Stomach smooth muscle (tissue), 2 donors: Measurements from ENCODE around the gene P2RX3.

ENCODE experiments used
- H3K27ac ChIP-seq: one replicate; pipeline ENCODE4 v1.7.0; 2013; ENCODE audit warnings: mild to moderate bottlenecking, low read length, inconsistent platforms
- H3K27me3 ChIP-seq, 2 donors: one replicate each; pipeline ENCODE4 v1.7.0; 2013; ENCODE audit warnings: low read length in 2 of 2; ENCODE audit not compliant: insufficient read depth in 2 of 2, control insufficient read depth in 1 of 2
- H3K36me3 ChIP-seq, 2 donors: one replicate each; pipeline ENCODE4 v1.7.0; 2013; ENCODE audit warnings: low read length in 2 of 2; ENCODE audit not compliant: control insufficient read depth in 2 of 2, insufficient read depth in 2 of 2
- H3K4me1 ChIP-seq: one replicate; pipeline ENCODE4 v1.7.0; 2013; ENCODE audit warnings: low read length; ENCODE audit not compliant: control insufficient read depth, insufficient read depth
- H3K4me3 ChIP-seq, 2 donors: one replicate each; pipeline ENCODE4 v1.7.0; 2013; ENCODE audit warnings: low read length in 2 of 2
- H3K9ac ChIP-seq, 2 donors: one replicate each; pipeline ENCODE4 v1.7.0; 2013; ENCODE audit warnings: low read length in 2 of 2, mild to moderate bottlenecking in 1 of 2
- H3K9me3 ChIP-seq, 2 donors: one replicate each; pipeline ENCODE4 v1.7.0; 2013; ENCODE audit warnings: low read length in 2 of 2; ENCODE audit not compliant: control insufficient read depth in 2 of 2
- donor health status: healthy.
- donor health status: Pancreatic carcinoma.

Gene P2RX3

DNA sequence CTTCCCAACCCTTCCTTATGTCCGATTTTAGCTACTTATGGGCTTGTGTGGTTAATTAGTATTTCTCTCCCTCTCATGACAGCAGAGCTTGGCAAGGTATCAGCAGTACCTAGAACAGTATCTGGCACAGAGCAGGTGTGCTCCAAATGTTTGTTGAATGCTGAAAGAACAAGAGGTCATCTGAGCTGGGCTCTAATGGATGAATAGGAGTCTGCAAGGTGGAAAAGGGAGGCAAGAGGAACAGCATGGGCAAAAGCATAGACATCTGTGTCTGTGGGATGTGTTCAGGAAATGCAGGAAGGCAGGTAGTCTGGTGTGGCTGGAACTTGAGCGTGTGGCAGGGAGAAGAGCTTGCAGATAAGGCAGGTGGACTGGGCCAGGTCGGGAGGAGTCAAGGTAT is 23.8 kb downstream of the P2RX3 start:
- Histone ChIP-seq H3K9ac (no peak overlapping the region), H3K4me1 (no peaks in the 10 kb centered on the region), H3K36me3 (no peaks in the 10 kb centered on the region), H3K27me3 (peaks cover 0 to 2% of the 10 kb centered on the region in 2 donors), H3K4me3 (no peak overlapping the region), H3K9me3 (no peaks in the 10 kb centered on the region), H3K27ac (no peak overlapping the region)

DNA sequence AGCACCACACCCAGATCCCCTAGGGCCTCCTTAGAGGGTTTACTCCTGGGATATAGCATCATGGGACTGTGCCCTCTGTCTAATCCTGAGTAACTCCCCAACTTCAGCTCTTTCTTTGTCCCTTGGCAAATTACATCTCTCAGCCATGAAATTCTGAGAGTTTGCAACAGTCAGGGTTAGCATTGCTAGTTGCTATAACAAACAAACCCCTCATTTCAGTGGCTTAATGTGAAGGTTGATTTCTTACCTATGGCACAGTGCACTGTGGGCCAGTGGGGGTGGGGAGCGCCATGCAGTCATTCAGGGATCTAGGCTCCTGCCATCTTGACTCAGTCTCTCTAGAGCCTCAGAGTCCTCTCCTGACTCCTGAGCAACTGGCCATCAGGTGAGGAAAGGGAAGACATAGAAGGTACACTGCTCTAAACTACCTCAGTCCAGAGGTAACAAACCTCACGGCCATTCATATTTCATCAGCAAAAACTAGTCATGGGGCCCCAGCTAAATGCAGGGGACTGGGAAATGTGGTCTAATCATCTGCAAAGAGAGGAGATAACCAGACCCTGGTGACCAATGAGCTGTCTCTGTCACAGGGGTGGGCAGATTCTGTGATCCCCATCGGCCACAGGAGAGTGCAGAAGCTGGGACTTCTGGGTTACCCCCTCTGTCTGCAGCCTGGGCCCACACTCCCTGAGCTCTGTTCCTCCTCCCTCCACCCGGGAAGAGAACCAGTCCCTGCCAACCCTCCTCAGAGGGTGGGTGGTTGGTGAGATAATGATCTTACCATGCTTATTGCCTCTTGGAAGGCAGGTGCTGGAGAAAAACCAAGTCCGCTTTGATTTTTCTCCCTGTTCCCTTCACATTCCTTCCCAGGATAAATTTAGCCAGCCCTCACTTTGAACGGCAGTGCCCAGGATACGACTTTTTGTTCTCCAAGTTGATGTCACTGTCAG is 25.3 kb downstream of the P2RX3 start:
- H3K27ac ChIP-seq = no peak overlapping the region
- H3K9ac ChIP-seq = no peak overlapping the region
- H3K36me3 ChIP-seq = no peaks in the 10 kb centered on the region
- peaks cover 0 to 4% of the 10 kb centered on the region in 2 donors for H3K27me3 ChIP-seq
- no peaks in the 10 kb centered on the region for H3K4me1 ChIP-seq
- H3K4me3 ChIP-seq = no peak overlapping the region
- H3K9me3 ChIP-seq = no peaks in the 10 kb centered on the region

DNA sequence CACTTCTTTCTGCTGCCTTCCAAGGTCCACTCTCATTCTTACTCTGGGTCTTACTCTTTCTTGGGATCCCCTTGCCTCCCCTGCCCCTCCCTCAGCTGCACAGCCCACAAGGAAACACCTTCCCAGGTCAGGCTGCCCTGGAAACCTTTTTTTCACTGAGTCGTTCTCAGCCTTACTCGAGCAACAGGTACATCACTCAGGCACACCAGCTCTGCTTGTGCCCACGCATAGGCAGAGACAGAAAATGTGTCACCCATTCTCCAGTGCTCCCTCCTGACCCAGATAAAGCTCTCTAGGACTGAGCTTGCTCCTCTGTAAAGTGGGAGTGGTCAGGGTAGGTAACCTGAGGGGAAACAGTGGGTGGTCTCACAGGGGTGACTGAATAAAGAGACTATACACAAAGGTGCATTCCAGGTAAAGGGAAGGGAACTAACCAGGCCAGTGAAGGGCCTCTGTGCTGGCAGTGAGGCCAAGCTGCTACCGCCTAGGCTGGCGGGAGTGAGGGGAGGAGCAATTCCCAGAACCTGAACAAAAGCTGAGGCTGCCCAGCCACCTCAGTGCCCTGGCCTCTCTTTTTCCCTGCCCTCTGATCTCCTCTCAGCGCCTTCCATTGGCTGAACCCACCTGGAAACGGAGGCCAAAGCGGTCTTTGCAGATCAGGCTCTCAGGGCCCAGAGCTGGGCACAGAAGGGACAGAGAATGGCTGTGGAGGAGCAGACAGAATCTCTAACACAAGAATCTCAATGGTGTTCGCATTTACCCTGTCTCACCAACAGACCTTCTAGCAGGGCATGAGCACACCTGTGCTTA is 26.9 kb downstream of the P2RX3 start:
- Histone ChIP-seq H3K4me1 (no peaks in the 10 kb centered on the region), H3K27me3 (peaks cover 0 to 4% of the 10 kb centered on the region in 2 donors), H3K9ac (no peak overlapping the region), H3K36me3 (no peaks in the 10 kb centered on the region), H3K27ac (no peak overlapping the region), H3K4me3 (no peak overlapping the region), H3K9me3 (no peaks in the 10 kb centered on the region)

DNA sequence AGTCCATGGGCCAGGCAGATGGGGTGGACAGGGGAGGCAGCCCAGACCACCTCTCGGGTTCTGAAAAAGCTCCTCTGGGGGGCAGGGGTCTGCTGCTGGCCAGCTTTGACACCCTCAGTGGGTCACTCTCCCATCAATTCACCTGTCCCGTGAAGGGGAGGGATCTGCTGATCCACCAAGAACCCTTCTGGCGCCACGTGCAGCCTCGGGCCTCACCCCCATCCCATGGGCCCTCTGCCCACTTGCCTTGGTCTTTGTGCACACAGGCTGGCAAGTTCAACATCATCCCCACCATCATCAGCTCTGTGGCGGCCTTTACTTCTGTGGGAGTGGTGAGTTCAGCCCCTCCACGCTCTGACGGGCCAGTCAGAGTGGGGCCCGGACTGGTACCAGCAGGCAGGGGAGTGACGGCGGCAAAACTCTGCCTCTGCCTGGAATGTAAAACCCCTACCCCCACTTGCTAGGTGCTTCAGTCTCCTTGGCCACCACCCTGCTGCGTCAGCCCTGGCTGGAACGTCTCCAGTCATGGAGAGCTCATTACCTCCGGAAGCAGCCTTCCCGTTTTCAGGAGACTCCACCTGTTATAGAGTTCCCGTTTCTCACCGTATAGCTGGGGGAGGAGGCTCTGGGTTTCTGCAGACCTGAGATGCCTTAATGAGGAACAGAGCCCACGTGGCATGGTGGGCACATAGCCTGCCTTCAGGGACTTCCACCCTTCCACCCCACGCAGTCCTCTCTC is 30.1 kb downstream of the P2RX3 start:
- no peaks in the 10 kb centered on the region for H3K4me1 ChIP-seq
- H3K4me3 ChIP-seq = no peak overlapping the region
- H3K9me3 ChIP-seq = no peaks in the 10 kb centered on the region
- peaks cover 0 to 4% of the 10 kb centered on the region in 2 donors for H3K27me3 ChIP-seq
- H3K9ac ChIP-seq = no peak overlapping the region
- no peaks in the 10 kb centered on the region for H3K36me3 ChIP-seq
- H3K27ac ChIP-seq = no peak overlapping the region

DNA sequence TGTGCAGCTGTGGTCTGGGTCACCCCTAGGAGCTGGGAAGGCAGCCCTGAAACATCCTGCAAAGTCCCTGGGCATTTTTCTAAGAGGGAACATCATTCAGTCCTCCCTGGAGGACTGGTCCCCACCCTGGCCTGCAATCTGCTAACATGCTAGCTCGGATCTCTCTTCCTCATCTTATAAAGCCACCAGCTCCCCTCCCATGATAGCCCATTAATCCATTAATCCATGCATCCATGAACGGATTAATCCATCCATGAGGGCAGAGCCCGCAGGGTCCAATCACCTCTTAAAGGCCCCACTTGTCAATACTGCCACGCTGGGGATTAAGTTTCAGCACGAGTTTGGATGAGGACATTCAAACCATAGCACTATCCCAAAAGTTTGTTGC is 30.7 kb downstream of the P2RX3 start:
- no peak overlapping the region for H3K4me3 ChIP-seq
- no peaks in the 10 kb centered on the region for H3K36me3 ChIP-seq

DNA sequence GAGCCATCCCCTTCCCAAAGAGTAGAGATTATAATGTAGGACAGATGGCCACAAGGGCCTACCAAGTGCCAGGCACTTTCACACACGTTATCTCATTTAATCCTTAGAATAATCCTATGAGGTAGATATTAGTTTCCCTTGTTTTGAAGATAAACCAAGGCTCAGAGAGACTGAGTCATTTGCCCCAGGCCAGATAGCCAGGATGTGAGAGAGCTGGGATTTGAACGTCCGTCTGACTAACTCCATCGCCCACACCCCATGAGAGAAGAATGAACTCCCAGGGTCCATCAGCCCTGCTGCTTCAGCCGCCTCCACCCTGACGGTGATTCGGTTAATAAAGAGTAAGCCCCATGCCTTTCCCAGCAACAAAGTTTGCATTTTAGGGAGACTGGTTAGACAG is 32.1 kb downstream of the P2RX3 start:
- peaks cover 0 to 2% of the 10 kb centered on the region in 2 donors for H3K27me3 ChIP-seq
- H3K4me3 ChIP-seq = no peak overlapping the region
- no peak overlapping the region for H3K9ac ChIP-seq
- H3K4me1 ChIP-seq = no peaks in the 10 kb centered on the region
- no peak overlapping the region for H3K27ac ChIP-seq
- no peaks in the 10 kb centered on the region for H3K36me3 ChIP-seq
- no peaks in the 10 kb centered on the region for H3K9me3 ChIP-seq

More for the DNA sequence above, 30.7 kb downstream of the P2RX3 start:
- H3K4me1 ChIP-seq = no peaks in the 10 kb centered on the region
- no peak overlapping the region for H3K27ac ChIP-seq
- H3K9me3 ChIP-seq = no peaks in the 10 kb centered on the region
- no peak overlapping the region for H3K9ac ChIP-seq
- peaks cover 0 to 4% of the 10 kb centered on the region in 2 donors for H3K27me3 ChIP-seq

DNA sequence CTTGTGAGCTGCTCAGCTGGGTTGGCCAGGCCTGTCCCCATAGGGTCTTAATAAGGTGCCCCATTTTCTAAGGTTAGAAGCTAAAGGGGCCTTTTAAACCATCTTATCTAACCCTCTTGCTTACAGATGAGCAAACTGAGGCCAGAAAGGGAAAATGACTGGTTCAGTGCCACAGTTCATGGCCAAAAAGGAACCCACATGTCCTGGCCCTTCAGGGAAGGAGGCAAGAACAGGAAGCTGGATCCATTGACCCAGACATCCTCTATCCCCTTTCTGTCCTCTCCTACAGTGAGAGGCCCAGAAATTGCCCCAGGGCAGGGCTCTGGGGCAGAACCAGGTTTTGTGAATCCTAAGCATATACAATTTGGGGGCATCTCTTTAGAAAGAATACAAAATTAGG is 32.8 kb downstream of the P2RX3 start:
- H3K9me3 ChIP-seq = no peaks in the 10 kb centered on the region
- H3K4me1 ChIP-seq = no peaks in the 10 kb centered on the region
- H3K4me3 ChIP-seq = no peak overlapping the region
- H3K27me3 ChIP-seq = peaks cover 0 to 2% of the 10 kb centered on the region in 2 donors
- no peak overlapping the region for H3K9ac ChIP-seq
- H3K36me3 ChIP-seq = no peaks in the 10 kb centered on the region
- no peak overlapping the region for H3K27ac ChIP-seq

DNA sequence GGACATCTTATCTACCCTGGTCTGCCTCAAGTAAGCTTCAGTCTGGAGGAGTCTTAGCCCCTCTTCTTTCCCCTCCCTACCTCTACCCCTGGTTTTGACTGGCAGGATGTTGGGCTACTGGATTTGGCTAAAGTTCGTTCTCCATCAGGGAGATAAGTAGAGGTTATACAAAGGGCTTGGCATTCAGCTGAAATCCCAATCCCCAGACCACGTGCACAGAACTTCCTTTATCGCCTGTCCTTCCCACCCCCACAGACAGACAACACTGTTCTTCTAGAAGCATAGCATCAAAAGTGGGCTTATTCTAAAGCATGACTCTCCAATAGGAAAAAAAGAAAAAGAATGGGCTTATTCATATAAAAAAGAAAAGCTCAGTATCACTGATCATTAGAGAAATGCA is 35.0 kb downstream of the P2RX3 start:
- Histone ChIP-seq H3K27ac (no peak overlapping the region), H3K9ac (no peak overlapping the region), H3K4me1 (no peaks in the 10 kb centered on the region), H3K9me3 (no peaks in the 10 kb centered on the region), H3K27me3 (peaks cover 0 to 2% of the 10 kb centered on the region in 2 donors), H3K36me3 (no peaks in the 10 kb centered on the region), H3K4me3 (no peak overlapping the region)

DNA sequence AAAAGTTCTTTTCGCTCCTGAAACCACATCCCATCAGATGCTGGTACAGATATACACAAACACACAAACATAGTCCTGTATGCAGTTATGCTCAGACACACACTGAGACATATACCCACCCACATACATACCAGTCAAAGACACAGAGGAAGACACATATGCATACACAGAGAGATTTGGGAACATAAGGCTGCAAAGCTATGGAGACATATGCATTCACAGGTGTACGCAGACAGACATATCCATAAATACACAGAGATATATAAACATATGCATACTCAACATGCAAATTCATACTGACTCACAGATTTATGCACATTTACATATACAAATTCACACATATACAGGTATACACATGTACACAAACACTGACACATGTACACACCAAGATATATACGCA is 36.8 kb downstream of the P2RX3 start:
- Histone ChIP-seq H3K4me1 (no peaks in the 10 kb centered on the region), H3K9me3 (no peaks in the 10 kb centered on the region), H3K27me3 (peaks cover 0 to 5% of the 10 kb centered on the region in 2 donors), H3K36me3 (no peaks in the 10 kb centered on the region), H3K9ac (no peak overlapping the region), H3K27ac (no peak overlapping the region), H3K4me3 (no peak overlapping the region)

DNA sequence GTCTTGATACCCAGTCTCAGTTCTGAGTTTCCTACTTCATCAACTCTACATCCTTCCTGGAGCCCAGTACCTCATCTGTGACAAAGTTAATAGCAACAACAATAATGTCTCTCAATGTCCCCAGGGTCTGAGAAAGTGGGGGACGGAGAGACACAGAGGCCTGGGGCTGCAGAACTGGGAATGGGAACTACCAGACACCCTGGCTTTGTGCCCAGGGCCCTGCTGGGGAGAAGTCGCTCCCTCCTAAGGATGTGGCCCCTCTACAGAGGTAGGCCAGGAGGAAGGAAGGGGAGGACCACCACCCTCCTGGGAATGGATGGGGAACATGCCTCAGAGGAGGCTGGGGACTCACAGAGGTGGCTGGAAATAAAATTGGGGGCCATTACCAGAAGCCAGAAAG is 37.3 kb downstream of the P2RX3 start:
- H3K4me1 ChIP-seq = no peaks in the 10 kb centered on the region
- no peak overlapping the region for H3K4me3 ChIP-seq
- no peaks in the 10 kb centered on the region for H3K9me3 ChIP-seq
- no peak overlapping the region for H3K9ac ChIP-seq
- H3K27ac ChIP-seq = no peak overlapping the region
- peaks cover under 1 to 5% of the 10 kb centered on the region in 2 donors for H3K27me3 ChIP-seq
- H3K36me3 ChIP-seq = no peaks in the 10 kb centered on the region
